HCT116 (cell line): ENCODE measurements around the gene HPS1. TPM values are rescaled to one million over a fixed set of nuclear protein-coding genes. Genes with fewer than 3 reads are reported as not detected.

ENCODE experiments used
- ATAC-seq: fragments of 200-7000 bp; cut with Tn5 transposase; 2 replicates; pipeline ENCODE4 v1.9.1; 2020; ENCODE audit warnings: mild to moderate bottlenecking, moderate library complexity
- BruUV-seq: library from RNA; stranded (reverse); fragments of 400-500 nt; replicated peaks from 2 replicates; lab custom pipeline; 2021; lab: Mats Ljungman, UMichigan
- CTCF ChIA-PET: fragments of 300-600 bp; sonication (Branson Sonifier 250); formaldehyde crosslinking; loops from one replicate; lab custom pipeline; 2021; ENCODE audit warnings: antibody characterized with exemption; lab: Charles Lee
- POLR2A ChIA-PET: fragments of 300-600, 350-600 bp; sonication (Branson Sonifier 250); formaldehyde crosslinking; loops from one replicate; lab custom pipeline; 2021; ENCODE audit warnings: antibody characterized with exemption; lab: Charles Lee
- RAD21 ChIA-PET, 2 experiments: fragments of 300-600 bp; sonication (Branson Sonifier 250); formaldehyde crosslinking; loops; one replicate each; lab custom pipeline; 2023; ENCODE audit warnings: low total read pairs in 2 of 2; ENCODE audit not compliant: uncharacterized antibody in 2 of 2, unreplicated experiment in 2 of 2, low non-redundant PET in 1 of 2; lab: Charles Lee
- DNase-seq: peaks from one replicate; pipeline ENCODE4 v3.0.0-alpha.2; 2010; ENCODE audit warnings: low read depth, low spot score
- H2AFZ ChIP-seq: fragments of 200-600 bp; shearing (Covaris generic), sonication (generic); 2 replicates; pipeline ENCODE4 v1.6.1; 2017; ENCODE audit warnings: low read depth, mixed run types, mixed read lengths, antibody characterized with exemption, low read length; ENCODE audit not compliant: poor library complexity, severe bottlenecking
- H3K27ac ChIP-seq: 2 replicates; pipeline ENCODE4 v1.5.1; 2012; ENCODE audit warnings: low read depth, low read length
- H3K27me3 ChIP-seq: fragments of 200-600 bp; sonication (generic); 2 replicates; pipeline ENCODE4 v1.6.1; 2016; ENCODE audit warnings: mixed run types, low read length, mixed read lengths; ENCODE audit not compliant: insufficient read depth
- H3K36me3 ChIP-seq, 2 experiments: fragments of 200-500 bp in 1 of 2; fragments of 200-600 bp in 1 of 2; sonication (Bioruptor generic) in 1 of 2; sonication (generic) in 1 of 2; 2 replicates each; pipeline versions ENCODE4 v1.5.1 to v1.6.1; 2014 to 2016; ENCODE audit warnings: low read length in 2 of 2, inconsistent platforms in 1 of 2, mixed read lengths in 1 of 2, mixed run types in 1 of 2; ENCODE audit not compliant: insufficient read depth in 2 of 2, control insufficient read depth in 1 of 2
- H3K4me1 ChIP-seq, 2 experiments: fragments of 200-600 bp in 1 of 2; sonication (generic) in 1 of 2; 2 replicates each; pipeline versions ENCODE4 v1.5.1 to v1.6.1; 2012 to 2017; ENCODE audit warnings: low read length in 2 of 2, inconsistent platforms in 1 of 2, mild to moderate bottlenecking in 1 of 2, mixed read lengths in 1 of 2, mixed run types in 1 of 2, moderate library complexity in 1 of 2; ENCODE audit not compliant: insufficient read depth in 2 of 2, control insufficient read depth in 1 of 2
- H3K4me2 ChIP-seq: fragments of 200-600 bp; sonication (generic); 2 replicates; pipeline ENCODE4 v1.6.1; 2017; ENCODE audit warnings: mixed run types, low read length, mixed read lengths
- H3K4me3 ChIP-seq, 2 experiments: fragments of 200-600 bp in 1 of 2; sonication (generic) in 1 of 2; replicated peaks in 1 of 2; 2 replicates each; pipeline ENCODE4 v1.5.1; 2011 to 2016; ENCODE audit warnings: low read length in 2 of 2, control low read depth in 1 of 2, low read depth in 1 of 2, mild to moderate bottlenecking in 1 of 2, mixed read lengths in 1 of 2, mixed run types in 1 of 2
- H3K79me2 ChIP-seq: fragments of 200-600 bp; sonication (generic); 2 replicates; pipeline ENCODE4 v1.6.1; 2017; ENCODE audit warnings: mild to moderate bottlenecking, mixed run types, low read length, moderate library complexity, mixed read lengths; ENCODE audit not compliant: insufficient read depth
- H3K9ac ChIP-seq: fragments of 200-600 bp; sonication (generic); 2 replicates; pipeline ENCODE4 v1.6.1; 2016; ENCODE audit warnings: low read length, mixed read lengths
- H3K9me2 ChIP-seq: fragments of 200-600 bp; sonication (generic), shearing (Covaris generic); 2 replicates; pipeline ENCODE4 v1.6.1; 2017; ENCODE audit warnings: mixed run types, mild to moderate bottlenecking, moderate library complexity; ENCODE audit not compliant: insufficient read depth
- H3K9me3 ChIP-seq, 2 experiments: fragments of 200-500 bp in 1 of 2; fragments of 200-600 bp in 1 of 2; sonication (Bioruptor generic) in 1 of 2; sonication (generic) in 1 of 2; 2 replicates each; pipeline ENCODE4 v1.6.1; 2014 to 2017; ENCODE audit warnings: low read length in 2 of 2, mixed read lengths in 2 of 2, inconsistent platforms in 1 of 2, low read depth in 1 of 2, mild to moderate bottlenecking in 1 of 2, mixed run types in 1 of 2, moderate library complexity in 1 of 2; ENCODE audit not compliant: control insufficient read depth in 1 of 2, insufficient read depth in 1 of 2
- H4K20me1 ChIP-seq: fragments of 200-600 bp; sonication (generic), shearing (Covaris generic); 2 replicates; pipeline ENCODE4 v1.6.1; 2017; ENCODE audit warnings: mixed run types, mild to moderate bottlenecking, moderate library complexity; ENCODE audit not compliant: insufficient read depth
- ATF3 ChIP-seq: IDR thresholded peaks from 2 replicates; pipeline ENCODE4 v1.6.1; 2012
- CBX3 ChIP-seq: IDR thresholded peaks from 2 replicates; pipeline ENCODE4 v1.6.1; 2012; ENCODE audit warnings: low read depth
- CEBPB ChIP-seq: IDR thresholded peaks from 2 replicates; pipeline ENCODE4 v1.6.1; 2012; ENCODE audit warnings: low read depth
- ELF1 ChIP-seq: IDR thresholded peaks from 2 replicates; pipeline ENCODE4 v1.6.1; 2012; ENCODE audit warnings: low read depth, borderline replicate concordance
- EZH2 ChIP-seq: fragments of 200-600 bp; sonication (generic); IDR thresholded peaks from 2 replicates; pipeline ENCODE4 v1.6.1; 2017; ENCODE audit warnings: antibody characterized with exemption, mixed run types
- FOSL1 ChIP-seq: IDR thresholded peaks from 2 replicates; pipeline ENCODE4 v1.6.1; 2012; ENCODE audit warnings: low read depth
- JUND ChIP-seq: IDR thresholded peaks from 2 replicates; pipeline ENCODE4 v1.6.1; 2012
- MAX ChIP-seq: IDR thresholded peaks from 2 replicates; pipeline ENCODE4 v1.6.1; 2012
- POLR2AphosphoS5 ChIP-seq: IDR thresholded peaks from 2 replicates; pipeline ENCODE4 v1.6.1; 2011; ENCODE audit warnings: mild to moderate bottlenecking, low read depth, low read length, moderate library complexity
- REST ChIP-seq: IDR thresholded peaks from 2 replicates; pipeline ENCODE4 v1.6.1; 2012; ENCODE audit warnings: low read depth
- SIN3A ChIP-seq: IDR thresholded peaks from 2 replicates; pipeline ENCODE4 v1.6.1; 2012; ENCODE audit warnings: low read depth
- SP1 ChIP-seq: IDR thresholded peaks from 2 replicates; pipeline ENCODE4 v1.6.1; 2012; ENCODE audit warnings: low read depth
- SRF ChIP-seq: IDR thresholded peaks from 2 replicates; pipeline ENCODE4 v1.6.1; 2012; ENCODE audit warnings: low read depth
- TCF7L2 ChIP-seq: IDR thresholded peaks from 2 replicates; pipeline ENCODE4 v1.7.0; 2011; ENCODE audit warnings: borderline replicate concordance, inconsistent platforms; ENCODE audit not compliant: insufficient read depth, insufficient read length; ENCODE audit errors: extremely low read depth
- YY1 ChIP-seq: IDR thresholded peaks from 2 replicates; pipeline ENCODE4 v1.6.1; 2011; ENCODE audit warnings: low read length, low read depth, moderate library complexity, mild to moderate bottlenecking; ENCODE audit not compliant: insufficient replicate concordance; ENCODE audit errors: extremely low read depth
- ZFX ChIP-seq: fragments of 450-650 bp; IDR thresholded peaks from 2 replicates; pipeline ENCODE4 v1.6.1; 2017
- ZNF274 ChIP-seq: fragments of 200-500 bp; sonication (Bioruptor generic); IDR thresholded peaks from 2 replicates; pipeline ENCODE4 v1.6.1; 2014; ENCODE audit warnings: mild to moderate bottlenecking, low read depth, low read length, inconsistent platforms
- intact Hi-C: fragments of 100-400 bp; cut with micrococcal nuclease; formaldehyde crosslinking; loops from 2 replicates; pipeline ENCODE4 v1.10.0; 2022
- total RNA-seq: library from RNA; stranded (reverse); gene quantifications from one replicate; pipeline ENCODE4 v1.2.1, GENCODE V29; 2021; ENCODE audit not compliant: unreplicated experiment
- TF ChIP-seq, protein P1 (sequence below): IDR thresholded peaks from 2 replicates; pipeline ENCODE4 v1.6.1; 2011; ENCODE audit warnings: mild to moderate bottlenecking, low read length, moderate library complexity; ENCODE audit not compliant: insufficient replicate concordance; ENCODE audit errors: extremely low read depth
- TF ChIP-seq, protein P2 (sequence below), 3 experiments: fragments of 200-600 bp in 1 of 3; sonication (generic) in 1 of 3; IDR thresholded peaks in 2 of 3; conservative IDR thresholded peaks in 1 of 3; 2 replicates each; pipeline ENCODE4 v1.5.1; 2012 to 2017; ENCODE audit warnings: low read depth in 2 of 3, low read length in 2 of 3, antibody characterized with exemption in 1 of 3, borderline replicate concordance in 1 of 3, control low read depth in 1 of 3, mild to moderate bottlenecking in 1 of 3, mixed read lengths in 1 of 3, mixed run types in 1 of 3, moderate library complexity in 1 of 3; ENCODE audit not compliant: insufficient read depth in 1 of 3

HPS1 gene
- total RNA-seq, 1 experiment from 2014 or later, result 64.3 TPM

- intact Hi-C loops, result loop anchor here (10.0 kb wide), 1 partner anchor 151 kb away; the partner anchor contains the start of gene LOXL4
- H3K36me3 ChIP-seq, result peaks cover 0 to 3% of the 10 kb centered on the region in 2 experiments; a peak in 1 of 4 replicates
- ATAC-seq (no peak), DNase-seq (no peak)
- ChIA-PET CTCF (interaction anchor here (2.1 kb wide), 1 partner anchor 9 kb away, joined by 22 read pairs; no protein-coding TSS in a partner anchor), RAD21 (no interaction called here), POLR2A (interaction anchor here (0.6 to 1.0 kb wide), 7 partner anchors 10 to 45 kb away, joined by 3 to 8 read pairs (median 3); no protein-coding TSS in a partner anchor)
- peak overlapping the region; percentile 66; the same call in 1 of the 2 replicates for H3K9ac ChIP-seq
- peak overlapping the region; percentile 76 for H3K4me2 ChIP-seq
- H3K27ac ChIP-seq, result peak overlapping the region; percentile 53; the same call in 1 of the 2 replicates
- no peak for TF ChIP-seq JUND
- no peak for TF ChIP-seq MAX
- TF ChIP-seq ATF3, result no peak
- TF ChIP-seq POLR2AphosphoS5, result no peak
- no peak for TF ChIP-seq SIN3A
- TF ChIP-seq ELF1, result no peak
- no peak for TF ChIP-seq EZH2
- TF ChIP-seq FOSL1, result no peak
- no peak for TF ChIP-seq SRF
- TF ChIP-seq YY1, result no peak
- no peak for TF ChIP-seq SP1
- no peak for TF ChIP-seq CEBPB
- TF ChIP-seq REST, result no peak
- no peak for TF ChIP-seq ZNF274
- TF ChIP-seq, protein P1, sequence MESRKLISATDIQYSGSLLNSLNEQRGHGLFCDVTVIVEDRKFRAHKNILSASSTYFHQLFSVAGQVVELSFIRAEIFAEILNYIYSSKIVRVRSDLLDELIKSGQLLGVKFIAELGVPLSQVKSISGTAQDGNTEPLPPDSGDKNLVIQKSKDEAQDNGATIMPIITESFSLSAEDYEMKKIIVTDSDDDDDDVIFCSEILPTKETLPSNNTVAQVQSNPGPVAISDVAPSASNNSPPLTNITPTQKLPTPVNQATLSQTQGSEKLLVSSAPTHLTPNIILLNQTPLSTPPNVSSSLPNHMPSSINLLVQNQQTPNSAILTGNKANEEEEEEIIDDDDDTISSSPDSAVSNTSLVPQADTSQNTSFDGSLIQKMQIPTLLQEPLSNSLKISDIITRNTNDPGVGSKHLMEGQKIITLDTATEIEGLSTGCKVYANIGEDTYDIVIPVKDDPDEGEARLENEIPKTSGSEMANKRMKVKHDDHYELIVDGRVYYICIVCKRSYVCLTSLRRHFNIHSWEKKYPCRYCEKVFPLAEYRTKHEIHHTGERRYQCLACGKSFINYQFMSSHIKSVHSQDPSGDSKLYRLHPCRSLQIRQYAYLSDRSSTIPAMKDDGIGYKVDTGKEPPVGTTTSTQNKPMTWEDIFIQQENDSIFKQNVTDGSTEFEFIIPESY, result no peak
- TF ChIP-seq, protein P2, sequence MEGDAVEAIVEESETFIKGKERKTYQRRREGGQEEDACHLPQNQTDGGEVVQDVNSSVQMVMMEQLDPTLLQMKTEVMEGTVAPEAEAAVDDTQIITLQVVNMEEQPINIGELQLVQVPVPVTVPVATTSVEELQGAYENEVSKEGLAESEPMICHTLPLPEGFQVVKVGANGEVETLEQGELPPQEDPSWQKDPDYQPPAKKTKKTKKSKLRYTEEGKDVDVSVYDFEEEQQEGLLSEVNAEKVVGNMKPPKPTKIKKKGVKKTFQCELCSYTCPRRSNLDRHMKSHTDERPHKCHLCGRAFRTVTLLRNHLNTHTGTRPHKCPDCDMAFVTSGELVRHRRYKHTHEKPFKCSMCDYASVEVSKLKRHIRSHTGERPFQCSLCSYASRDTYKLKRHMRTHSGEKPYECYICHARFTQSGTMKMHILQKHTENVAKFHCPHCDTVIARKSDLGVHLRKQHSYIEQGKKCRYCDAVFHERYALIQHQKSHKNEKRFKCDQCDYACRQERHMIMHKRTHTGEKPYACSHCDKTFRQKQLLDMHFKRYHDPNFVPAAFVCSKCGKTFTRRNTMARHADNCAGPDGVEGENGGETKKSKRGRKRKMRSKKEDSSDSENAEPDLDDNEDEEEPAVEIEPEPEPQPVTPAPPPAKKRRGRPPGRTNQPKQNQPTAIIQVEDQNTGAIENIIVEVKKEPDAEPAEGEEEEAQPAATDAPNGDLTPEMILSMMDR (IDR thresholded peaks at IDR 0.05 in 2 of 3, conservative IDR thresholded peaks at IDR 0.05 in 1 of 3; ENCODE audit: borderline replicate concordance in 1 of 3, insufficient read depth in 1 of 3, low read depth in 2 of 3, low read length in 2 of 3), result no peak
- no peak for TF ChIP-seq CBX3
- no peak for TF ChIP-seq TCF7L2
- no peak for TF ChIP-seq ZFX
- no peak overlapping the region for H2AFZ ChIP-seq
- peaks cover 13 to 22% of the 10 kb centered on the region in 2 experiments for H3K4me1 ChIP-seq
- no peaks in the 10 kb centered on the region for H4K20me1 ChIP-seq
- 0 out of 2 replicates have a peak, but pooled peaks cover 7% of the 10 kb centered on the region for H3K79me2 ChIP-seq
- H3K9me3 ChIP-seq, result no peaks in the 10 kb centered on the region
- no TSS peak for BruUV-seq
- no peak overlapping the region for H3K4me3 ChIP-seq
- no peaks in the 10 kb centered on the region for H3K27me3 ChIP-seq
- no peaks in the 10 kb centered on the region for H3K9me2 ChIP-seq
Observed at GRCh38 chr10:98415731-98416119, 31.0 kb downstream of the HPS1 start.
